Activated T-helper 2 cell treated with anti-CD3 and anti-CD28 coated beads, Interferon-gamma antibody, Interleukin-2, Interleukin-4, amounts not matched to agents 10 μg/mL and 5 μg/mL and 100 μg/mL, durations not matched to agents 14 hours and 24 hours and 36 hours (primary cell): ENCODE results near the gene ZNF727. TPM values are rescaled to one million over a fixed set of nuclear protein-coding genes. Genes with fewer than 3 reads are reported as not detected.
"Not testable (repeated sequence)": the region's sequence is repeated elsewhere in the genome, so short reads cannot be mapped to it uniquely, and the experiment has no call there.

Experiments
- DNase-seq: peaks from one replicate; pipeline ENCODE4 v3.0.0; 2021; ENCODE audit warnings: low spot score
- H3K27ac Mint-ChIP-seq: one replicate; pipeline ENCODE4 v1.8.0; 2021; ENCODE audit warnings: mixed read lengths
- H3K27me3 Mint-ChIP-seq: one replicate; pipeline ENCODE4 v1.8.0; 2021; ENCODE audit warnings: low read depth, mixed read lengths
- H3K36me3 Mint-ChIP-seq: one replicate; pipeline ENCODE4 v1.8.0; 2021; ENCODE audit warnings: low read depth, mixed read lengths
- H3K4me1 Mint-ChIP-seq: one replicate; pipeline ENCODE4 v1.8.0; 2021; ENCODE audit warnings: low read depth, mixed read lengths
- H3K4me3 Mint-ChIP-seq: one replicate; pipeline ENCODE4 v1.8.0; 2021; ENCODE audit warnings: low read depth, mild to moderate bottlenecking, moderate library complexity, mixed read lengths
- H3K9me3 Mint-ChIP-seq: one replicate; pipeline ENCODE4 v1.8.0; 2021; ENCODE audit warnings: mixed read lengths
- intact Hi-C: fragments of 100-400 bp; cut with micrococcal nuclease; formaldehyde crosslinking; loops from one replicate; pipeline ENCODE4 v1.15.1; 2023
- total RNA-seq: library from RNA; stranded (reverse); gene quantifications from 2 replicates; pipeline ENCODE4 v1.2.3, GENCODE V29; 2022

The ZNF727 gene
- total RNA-seq = 0.11 and 0.18 TPM in 2 replicates

GRCh38 chr7:64045301-64046040 lies at the start of gene ZNF727:
TSS of gene ZNF727 (plus strand) at chr7:64045434. CDS start at chr7:64045622, 188 bp downstream.
- H3K4me3 Mint-ChIP-seq = no peak within 1 kb of the TSS
- peaks cover 60% of the 10 kb centered on the region for H3K9me3 Mint-ChIP-seq
- H3K36me3 Mint-ChIP-seq = no peaks in the 10 kb centered on the region
- no peaks in the 10 kb centered on the region for H3K4me1 Mint-ChIP-seq
- DNase-seq = no peak
- H3K27ac Mint-ChIP-seq = no peak within 1 kb of the TSS
- no peaks in the 10 kb centered on the region for H3K27me3 Mint-ChIP-seq
- intact Hi-C loops = no loop called here

- intact Hi-C loops = no loop called here
- Mint-ChIP-seq H3K27me3 (no peaks in the 10 kb centered on the region), H3K27ac (no peak within 1 kb of the TSS), H3K4me1 (no peaks in the 10 kb centered on the region), H3K9me3 (peaks cover 36% of the 10 kb centered on the region), H3K4me3 (no peak within 1 kb of the TSS), H3K36me3 (no peaks in the 10 kb centered on the region)
- no peak for DNase-seq
Measured at GRCh38 chr7:63998549-63998948, 46.7 kb upstream of the ZNF727 start, which contains the start of gene ZNF722. TSS of gene ZNF722 (plus strand) at chr7:63998849. CDS start at chr7:63998962, 113 bp downstream.

DNA sequence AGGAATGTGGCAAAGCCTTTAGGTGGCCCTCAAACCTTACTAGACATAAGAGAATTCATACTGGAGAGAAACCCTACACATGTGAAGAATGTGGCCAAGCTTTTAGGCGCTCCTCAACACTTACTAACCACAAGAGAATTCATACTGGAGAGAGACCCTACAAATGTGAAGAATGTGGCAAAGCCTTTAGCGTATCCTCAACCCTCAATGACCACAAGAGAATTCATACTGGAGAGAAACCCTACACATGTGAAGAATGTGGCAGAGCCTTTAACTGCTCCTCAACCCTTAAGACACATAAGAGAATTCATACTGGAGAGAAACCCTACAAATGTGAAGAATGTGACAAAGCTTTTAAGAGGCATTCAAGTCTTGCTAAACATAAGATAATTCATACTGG lies 29.7 kb upstream of the ZNF727 start:
- H3K4me3 Mint-ChIP-seq, H3K27me3 Mint-ChIP-seq, intact Hi-C loops, H3K4me1 Mint-ChIP-seq, DNase-seq, H3K36me3 Mint-ChIP-seq, H3K27ac Mint-ChIP-seq: not testable (repeated sequence)
- H3K9me3 Mint-ChIP-seq = peaks cover 64% of the 10 kb centered on the region

DNA sequence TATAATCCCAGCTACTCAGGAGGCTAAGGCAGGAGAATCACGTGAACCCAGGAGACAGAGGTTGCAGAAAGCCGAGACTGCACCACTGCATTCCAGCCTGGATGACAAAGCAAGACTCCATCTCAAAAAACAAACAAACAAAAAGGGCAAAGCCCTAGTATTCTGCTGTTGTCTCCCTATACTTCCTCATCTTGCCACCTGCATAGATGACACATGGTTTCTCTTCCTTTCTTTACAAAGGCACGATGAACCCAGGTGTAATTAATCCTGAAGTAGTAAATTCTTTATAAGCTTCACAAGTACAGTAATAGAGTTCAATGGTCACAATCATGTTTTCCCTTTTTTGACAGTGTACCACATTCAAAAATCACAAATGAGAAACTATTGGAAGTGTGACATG lies 9.8 kb upstream of the ZNF727 start:
- no peak overlapping the region for H3K27ac Mint-ChIP-seq
- no peaks in the 10 kb centered on the region for H3K27me3 Mint-ChIP-seq
- H3K4me1 Mint-ChIP-seq = no peaks in the 10 kb centered on the region
- no peak for DNase-seq
- H3K36me3 Mint-ChIP-seq = peaks cover 5% of the 10 kb centered on the region
- no peak overlapping the region for H3K4me3 Mint-ChIP-seq
- intact Hi-C loops = no loop called here
- peaks cover 71% of the 10 kb centered on the region for H3K9me3 Mint-ChIP-seq

- H3K4me1 Mint-ChIP-seq = no peaks in the 10 kb centered on the region
- H3K27ac Mint-ChIP-seq = no peak overlapping the region
- H3K9me3 Mint-ChIP-seq = peaks cover 72% of the 10 kb centered on the region
- peaks cover 5% of the 10 kb centered on the region for H3K36me3 Mint-ChIP-seq
- H3K27me3 Mint-ChIP-seq = no peaks in the 10 kb centered on the region
- intact Hi-C loops = no loop called here
- no peak overlapping the region for H3K4me3 Mint-ChIP-seq
- no peak for DNase-seq
Measured at GRCh38 chr7:64037095-64037494, 8.1 kb upstream of the ZNF727 start.

GRCh38 chr7:64046041-64046389 lies 781 bp downstream of the ZNF727 start:
- no peaks in the 10 kb centered on the region for H3K27me3 Mint-ChIP-seq
- peaks cover 58% of the 10 kb centered on the region for H3K9me3 Mint-ChIP-seq
- no peaks in the 10 kb centered on the region for H3K36me3 Mint-ChIP-seq
- no peaks in the 10 kb centered on the region for H3K4me1 Mint-ChIP-seq
- DNase-seq = no peak
- intact Hi-C loops = no loop called here
- no peak overlapping the region for H3K4me3 Mint-ChIP-seq
- H3K27ac Mint-ChIP-seq = no peak overlapping the region

DNA sequence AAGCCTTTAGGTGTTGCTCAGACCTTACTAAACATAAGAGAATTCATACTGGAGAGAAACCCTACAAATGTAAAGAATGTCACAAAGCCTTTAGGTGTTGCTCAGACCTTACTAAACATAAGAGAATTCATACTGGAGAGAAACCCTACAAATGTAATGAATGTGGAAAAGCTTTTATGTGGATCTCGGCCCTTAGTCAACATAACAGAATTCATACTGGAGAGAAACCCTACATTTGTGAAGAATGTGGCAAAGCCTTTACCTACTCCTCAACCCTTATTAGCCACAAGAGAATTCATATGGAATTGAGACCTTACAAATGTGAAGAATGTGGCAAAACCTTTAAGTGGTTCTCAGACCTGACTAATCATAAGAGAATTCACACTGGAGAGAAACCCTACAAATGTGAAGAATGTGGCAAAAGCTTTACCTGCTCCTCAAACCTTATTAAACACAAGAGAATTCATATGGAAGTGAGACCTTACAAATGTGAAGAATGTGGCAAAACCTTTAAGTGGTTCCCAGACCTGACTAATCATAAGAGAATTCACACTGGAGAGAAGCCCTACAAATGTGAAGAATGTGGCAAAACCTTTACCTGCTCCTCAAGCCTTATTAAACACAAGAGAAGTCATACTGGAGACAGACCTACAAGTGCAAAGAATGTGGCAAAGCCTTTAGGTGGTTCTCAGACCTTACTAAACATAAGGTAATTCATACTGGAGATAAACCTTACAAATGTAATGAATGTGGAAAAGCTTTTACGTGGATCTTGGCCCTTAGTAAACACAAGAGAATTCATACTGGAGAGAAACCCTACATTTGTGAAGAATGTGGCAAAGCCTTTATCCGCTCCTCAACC lies 32.8 kb downstream of the ZNF727 start:
- Mint-ChIP-seq H3K36me3 (peaks cover 19% of the 10 kb centered on the region), H3K9me3 (peaks cover 83% of the 10 kb centered on the region)
- DNase-seq, H3K27me3 Mint-ChIP-seq, H3K4me3 Mint-ChIP-seq, intact Hi-C loops, H3K27ac Mint-ChIP-seq, H3K4me1 Mint-ChIP-seq: not testable (repeated sequence)

GRCh38 chr7:64078699-64078994 lies 33.4 kb downstream of the ZNF727 start:
- Mint-ChIP-seq H3K9me3 (peaks cover 80% of the 10 kb centered on the region), H3K4me1 (no peaks in the 10 kb centered on the region), H3K4me3 (no peak overlapping the region), H3K27ac (no peak overlapping the region), H3K36me3 (peaks cover 19% of the 10 kb centered on the region), H3K27me3 (no peaks in the 10 kb centered on the region)
- intact Hi-C loops = no loop called here
- no peak for DNase-seq

GRCh38 chr7:64087501-64087900 lies 42.3 kb downstream of the ZNF727 start:
- no peak overlapping the region for H3K27ac Mint-ChIP-seq
- no peaks in the 10 kb centered on the region for H3K27me3 Mint-ChIP-seq
- H3K4me3 Mint-ChIP-seq = no peak overlapping the region
- DNase-seq = no peak
- H3K36me3 Mint-ChIP-seq = peaks cover 3% of the 10 kb centered on the region
- intact Hi-C loops = no loop called here
- H3K9me3 Mint-ChIP-seq = peaks cover 41% of the 10 kb centered on the region
- no peaks in the 10 kb centered on the region for H3K4me1 Mint-ChIP-seq

DNA sequence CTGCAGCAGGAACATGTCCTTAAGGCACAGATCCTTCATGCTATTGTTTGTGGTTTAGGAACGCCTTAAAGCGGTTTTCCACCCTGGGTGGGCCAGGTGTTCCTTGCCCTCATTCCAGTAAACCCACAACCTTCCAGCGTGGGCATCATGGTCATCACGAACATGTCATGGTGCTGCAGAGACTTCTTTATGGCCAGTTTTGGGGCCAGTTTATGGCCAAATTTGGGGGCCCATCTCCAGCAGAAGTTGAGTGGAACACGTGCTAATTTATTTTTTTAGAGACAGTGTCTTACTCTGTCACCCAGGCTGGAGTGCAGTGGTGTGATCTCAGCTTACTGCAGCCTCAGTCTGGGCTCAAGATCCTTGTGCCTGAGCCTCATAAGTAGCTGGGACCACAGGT lies 43.6 kb downstream of the ZNF727 start:
- H3K27me3 Mint-ChIP-seq, H3K27ac Mint-ChIP-seq, intact Hi-C loops, H3K4me3 Mint-ChIP-seq, H3K36me3 Mint-ChIP-seq, DNase-seq, H3K4me1 Mint-ChIP-seq: not testable (repeated sequence)
- peaks cover 45% of the 10 kb centered on the region for H3K9me3 Mint-ChIP-seq

Other genes starting within 250 kb of the ZNF727 start
- gene ZNF722, start 46.6 kb upstream of the ZNF727 start, total RNA-seq = not detected in 2 replicates
- not detected in 2 replicates for gene ZNF735, start 161.8 kb downstream of the ZNF727 start, total RNA-seq
- gene ZNF679, start 183.0 kb downstream of the ZNF727 start, total RNA-seq = not detected in 2 replicates